ENCODE results near the gene ZBTB22.

Gene ZBTB22

GRCh38 chr6:33324125-33324524, 6.6 kb upstream of the ZBTB22 start:
- no peak for DNase-seq

GRCh38 chr6:33323623-33323948, 6.0 kb upstream of the ZBTB22 start:
- DNase-seq, result no peak

GRCh38 chr6:33321227-33321626, 3.7 kb upstream of the ZBTB22 start:
- DNase-seq, result no peak

- DNase-seq, result no peak
These were observed 3.0 kb upstream of the ZBTB22 start for GRCh38 chr6:33320315-33321181.

- DNase-seq, result no peak
These were observed 2.4 kb upstream of the ZBTB22 start for GRCh38 chr6:33319939-33320314.

- no peak for DNase-seq
These were observed 1.0 kb upstream of the ZBTB22 start for GRCh38 chr6:33318426-33319073.

GRCh38 chr6:33317419-33317668, 200 bp downstream of the ZBTB22 start:
- no peak for DNase-seq

GRCh38 chr6:33316603-33317418, 733 bp downstream of the ZBTB22 start:
- DNase-seq, result no peak

GRCh38 chr6:33315793-33316602, 1.5 kb downstream of the ZBTB22 start:
- DNase-seq, result no peak

GRCh38 chr6:33314943-33315792, 2.4 kb downstream of the ZBTB22 start:
- no peak for DNase-seq

GRCh38 chr6:33314515-33314942, 3.0 kb downstream of the ZBTB22 start:
- peak; percentile 60 for DNase-seq

GRCh38 chr6:33313709-33314514, 3.6 kb downstream of the ZBTB22 start, which contains the start of gene TAPBP:
Gene TAPBP, minus strand, starts transcription at chr6:33314078. Its CDS starts 37 bp downstream, at chr6:33314041.
- peak; percentile 78 for DNase-seq

- peak; percentile 64 for DNase-seq
These were observed 4.3 kb downstream of the ZBTB22 start for GRCh38 chr6:33313105-33313708.

- DNase-seq, result peak; percentile 75
These were observed 5.0 kb downstream of the ZBTB22 start for GRCh38 chr6:33312361-33313104.

GRCh38 chr6:33306356-33306755, 11.2 kb downstream of the ZBTB22 start:
- DNase-seq, result no peak

GRCh38 chr6:33305052-33305451, 12.5 kb downstream of the ZBTB22 start:
- DNase-seq, result no peak

GRCh38 chr6:33304216-33304615, 13.3 kb downstream of the ZBTB22 start:
- no peak for DNase-seq

GRCh38 chr6:33301877-33302276, 15.7 kb downstream of the ZBTB22 start:
- DNase-seq, result no peak

- DNase-seq, result peak; percentile 91
These were observed 18.2 kb downstream of the ZBTB22 start for GRCh38 chr6:33299237-33299944.
